HEK293T (cell line): ENCODE results near the gene STX7.

Experiments
- CTBP1 ChIP-seq: fragments of 450-650 bp; IDR thresholded peaks from 2 replicates; pipeline ENCODE4 v1.6.1; 2016; ENCODE audit warnings: borderline replicate concordance
- ELF4 ChIP-seq: fragments of 450-650 bp; IDR thresholded peaks from 2 replicates; pipeline ENCODE4 v1.6.1; 2017; ENCODE audit warnings: antibody characterized with exemption
- FOXM1 ChIP-seq: fragments of 450-650 bp; IDR thresholded peaks from 2 replicates; pipeline ENCODE4 v1.6.1; 2017; ENCODE audit warnings: mild to moderate bottlenecking, borderline replicate concordance
- TARDBP ChIP-seq: fragments of 450-650 bp; IDR thresholded peaks from 2 replicates; pipeline ENCODE4 v1.6.1; 2016

GRCh38 chr6:132491303-132491702 is 21.6 kb downstream of the STX7 start:
- no peak for TF ChIP-seq CTBP1
- no peak for TF ChIP-seq FOXM1
- no peak for TF ChIP-seq TARDBP
- no peak for TF ChIP-seq ELF4
